ENCODE measurements around the gene ZNF839.
"Not testable (repeated sequence)": the region's sequence is repeated elsewhere in the genome, so short reads cannot be mapped to it uniquely, and the experiment has no call there.

Gene ZNF839

GRCh38 chr14:102292441-102292840 lies 27.1 kb upstream of the ZNF839 start:
- Histone ChIP-seq H3K36me3 (replicated peaks; ENCODE audit: insufficient read depth, low read length) (no peaks in the 10 kb centered on the region), H2AFZ (ENCODE audit: low read length) (no peak overlapping the region), H3K27me3 (replicated peaks; ENCODE audit: insufficient read depth, low read length) (no peaks in the 10 kb centered on the region), H3K4me3 (ENCODE audit: low read length) (no peak overlapping the region), H3K4me1 (ENCODE audit: low read length) (no peaks in the 10 kb centered on the region), H4K20me1 (ENCODE audit: insufficient read depth, low read length) (no peaks in the 10 kb centered on the region), H3K79me2 (ENCODE audit: low read length) (no peaks in the 10 kb centered on the region), H3K9me2 (replicated peaks; ENCODE audit: insufficient read depth, low read length) (no peaks in the 10 kb centered on the region), H3K9ac (ENCODE audit: low read length) (no peak overlapping the region), H3F3A (ENCODE audit: insufficient read depth, low read length) (no peaks in the 10 kb centered on the region), H3K4me2 (ENCODE audit: low read depth, low read length) (no peak overlapping the region), H3K27ac (ENCODE audit: low read length) (no peak overlapping the region), H3K9me3 (replicated peaks; ENCODE audit: insufficient read depth, low read length) (no peaks in the 10 kb centered on the region)
- no peak for DNase-seq
- no peak for TF ChIP-seq EZH2 (optimal IDR thresholded peaks at IDR 0.05; ENCODE audit: low read depth, low read length)
- TF ChIP-seq EZH2phosphoT487 (IDR thresholded peaks at IDR 0.05; ENCODE audit: low read length) = no peak
- no peak for TF ChIP-seq CTCF (IDR thresholded peaks at IDR 0.05; ENCODE audit: low read length)

DNA sequence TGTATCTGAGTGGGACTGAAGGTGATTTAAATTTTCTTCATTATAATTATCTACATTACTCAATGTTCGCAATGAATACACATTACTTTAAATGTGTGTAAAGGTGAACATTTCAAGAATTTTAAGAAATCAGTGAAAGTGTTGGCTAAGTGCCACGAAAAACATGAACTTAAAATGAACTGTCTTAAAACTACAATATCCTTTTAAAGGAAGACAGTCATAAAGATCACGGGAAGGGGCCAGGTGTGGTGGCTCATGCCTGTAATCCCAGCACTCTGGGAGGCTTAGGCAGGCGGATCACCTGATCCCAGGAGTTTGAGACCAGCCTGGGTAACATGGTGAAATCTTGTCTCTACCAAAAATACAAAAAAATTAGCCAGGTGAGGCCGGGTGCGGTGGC lies 25.8 kb upstream of the ZNF839 start:
- no peak for DNase-seq
- Histone ChIP-seq H2AFZ (ENCODE audit: low read length) (no peak overlapping the region), H3K9ac (ENCODE audit: low read length) (no peak overlapping the region), H3K36me3 (replicated peaks; ENCODE audit: insufficient read depth, low read length) (no peaks in the 10 kb centered on the region), H3K27me3 (replicated peaks; ENCODE audit: insufficient read depth, low read length) (no peaks in the 10 kb centered on the region), H3K9me2 (replicated peaks; ENCODE audit: insufficient read depth, low read length) (no peaks in the 10 kb centered on the region), H4K20me1 (ENCODE audit: insufficient read depth, low read length) (no peaks in the 10 kb centered on the region), H3K79me2 (ENCODE audit: low read length) (no peaks in the 10 kb centered on the region), H3K4me2 (ENCODE audit: low read depth, low read length) (no peak overlapping the region), H3K4me3 (ENCODE audit: low read length) (no peak overlapping the region), H3F3A (ENCODE audit: insufficient read depth, low read length) (no peaks in the 10 kb centered on the region), H3K4me1 (ENCODE audit: low read length) (no peaks in the 10 kb centered on the region), H3K9me3 (replicated peaks; ENCODE audit: insufficient read depth, low read length) (no peaks in the 10 kb centered on the region), H3K27ac (ENCODE audit: low read length) (no peak overlapping the region)
- no peak for TF ChIP-seq EZH2phosphoT487 (IDR thresholded peaks at IDR 0.05; ENCODE audit: low read length)
- no peak for TF ChIP-seq CTCF (IDR thresholded peaks at IDR 0.05; ENCODE audit: low read length)
- no peak for TF ChIP-seq EZH2 (optimal IDR thresholded peaks at IDR 0.05; ENCODE audit: low read depth, low read length)

GRCh38 chr14:102295270-102295669 lies 24.3 kb upstream of the ZNF839 start:
- Histone ChIP-seq H3K9me3 (replicated peaks; ENCODE audit: insufficient read depth, low read length) (no peaks in the 10 kb centered on the region), H3K9me2 (replicated peaks; ENCODE audit: insufficient read depth, low read length) (no peaks in the 10 kb centered on the region), H3K27ac (ENCODE audit: low read length) (no peak overlapping the region), H3K36me3 (replicated peaks; ENCODE audit: insufficient read depth, low read length) (no peaks in the 10 kb centered on the region), H3F3A (ENCODE audit: insufficient read depth, low read length) (no peaks in the 10 kb centered on the region), H4K20me1 (ENCODE audit: insufficient read depth, low read length) (no peaks in the 10 kb centered on the region), H3K79me2 (ENCODE audit: low read length) (no peaks in the 10 kb centered on the region), H2AFZ (ENCODE audit: low read length) (no peak overlapping the region), H3K9ac (ENCODE audit: low read length) (no peak overlapping the region), H3K27me3 (replicated peaks; ENCODE audit: insufficient read depth, low read length) (no peaks in the 10 kb centered on the region), H3K4me2 (ENCODE audit: low read depth, low read length) (no peak overlapping the region), H3K4me3 (ENCODE audit: low read length) (no peak overlapping the region), H3K4me1 (ENCODE audit: low read length) (no peaks in the 10 kb centered on the region)
- DNase-seq = no peak
- TF ChIP-seq EZH2 (optimal IDR thresholded peaks at IDR 0.05; ENCODE audit: low read depth, low read length) (no peak), EZH2phosphoT487 (IDR thresholded peaks at IDR 0.05; ENCODE audit: low read length) (no peak)

- H3K4me1 ChIP-seq (ENCODE audit: low read length) = no peaks in the 10 kb centered on the region
- DNase-seq = no peak
- H2AFZ ChIP-seq (ENCODE audit: low read length) = no peak overlapping the region
- no peak overlapping the region for H3K4me3 ChIP-seq (ENCODE audit: low read length)
- H3K79me2 ChIP-seq (ENCODE audit: low read length) = no peaks in the 10 kb centered on the region
- H4K20me1 ChIP-seq (ENCODE audit: insufficient read depth, low read length) = no peaks in the 10 kb centered on the region
- no peak overlapping the region for H3K27ac ChIP-seq (ENCODE audit: low read length)
- TF ChIP-seq CTCF (IDR thresholded peaks at IDR 0.05; ENCODE audit: low read length) = no peak
- no peak for TF ChIP-seq EZH2phosphoT487 (IDR thresholded peaks at IDR 0.05; ENCODE audit: low read length)
- TF ChIP-seq EZH2 (optimal IDR thresholded peaks at IDR 0.05; ENCODE audit: low read depth, low read length) = no peak
- no peak overlapping the region for H3K4me2 ChIP-seq (ENCODE audit: low read depth, low read length)
- no peaks in the 10 kb centered on the region for H3F3A ChIP-seq (ENCODE audit: insufficient read depth, low read length)
- no peak overlapping the region for H3K9ac ChIP-seq (ENCODE audit: low read length)
- no peaks in the 10 kb centered on the region for H3K36me3 ChIP-seq (replicated peaks; ENCODE audit: insufficient read depth, low read length)
- H3K9me2 ChIP-seq (replicated peaks; ENCODE audit: insufficient read depth, low read length) = no peaks in the 10 kb centered on the region
- no peaks in the 10 kb centered on the region for H3K27me3 ChIP-seq (replicated peaks; ENCODE audit: insufficient read depth, low read length)
- no peaks in the 10 kb centered on the region for H3K9me3 ChIP-seq (replicated peaks; ENCODE audit: insufficient read depth, low read length)
Measured at GRCh38 chr14:102297436-102298170, 21.9 kb upstream of the ZNF839 start.

GRCh38 chr14:102298303-102299070 lies 21.1 kb upstream of the ZNF839 start:
- not testable (repeated sequence) for H3K4me2 ChIP-seq (ENCODE audit: low read depth, low read length); H3K4me3 ChIP-seq (ENCODE audit: low read length); H3K9me2 ChIP-seq (replicated peaks; ENCODE audit: insufficient read depth, low read length); H3K36me3 ChIP-seq (replicated peaks; ENCODE audit: insufficient read depth, low read length); H3K79me2 ChIP-seq (ENCODE audit: low read length); H3F3A ChIP-seq (ENCODE audit: insufficient read depth, low read length); H3K9ac ChIP-seq (ENCODE audit: low read length); H3K27ac ChIP-seq (ENCODE audit: low read length); H2AFZ ChIP-seq (ENCODE audit: low read length); H4K20me1 ChIP-seq (ENCODE audit: insufficient read depth, low read length); H3K9me3 ChIP-seq (replicated peaks; ENCODE audit: insufficient read depth, low read length); H3K27me3 ChIP-seq (replicated peaks; ENCODE audit: insufficient read depth, low read length); DNase-seq; H3K4me1 ChIP-seq (ENCODE audit: low read length)
